GM18951 (cell line): ENCODE data around the gene SPNS2.

ENCODE experiments used
- POLR2A ChIP-seq: IDR thresholded peaks from 4 replicates; pipeline ENCODE4 v1.6.1; 2011; ENCODE audit warnings: mild to moderate bottlenecking; ENCODE audit not compliant: insufficient read length, insufficient read depth; ENCODE audit errors: extremely low read depth
- in situ Hi-C: fragments of 300-500 bp; cut with MboI; formaldehyde crosslinking; loops from one replicate; pipeline ENCODE4 v1.12.0; 2022; ENCODE audit warnings: low sequenced_read_pairs, mixed read lengths, inconsistent platforms; ENCODE audit not compliant: unreplicated experiment

Gene SPNS2

GRCh38 chr17:4476511-4477070 lies 22.1 kb upstream of the SPNS2 start:
- TF ChIP-seq POLR2A = no peak
- in situ Hi-C loops = no loop called here

GRCh38 chr17:4477255-4477791 lies 21.4 kb upstream of the SPNS2 start:
- in situ Hi-C loops = no loop called here
- TF ChIP-seq POLR2A = no peak

- TF ChIP-seq POLR2A = no peak
- in situ Hi-C loops = no loop called here
These were observed 20.3 kb upstream of the SPNS2 start for GRCh38 chr17:4478318-4478830.

GRCh38 chr17:4479340-4479981 lies 19.2 kb upstream of the SPNS2 start:
- in situ Hi-C loops = no loop called here

GRCh38 chr17:4479982-4480751 lies 18.5 kb upstream of the SPNS2 start:
- no peak for TF ChIP-seq POLR2A
- in situ Hi-C loops = no loop called here

More at GRCh38 chr17:4479340-4479981, 19.2 kb upstream of the SPNS2 start:
- TF ChIP-seq POLR2A = no peak

GRCh38 chr17:4480929-4481898 lies 17.5 kb upstream of the SPNS2 start:
- no peak for TF ChIP-seq POLR2A
- in situ Hi-C loops = no loop called here

- no peak for TF ChIP-seq POLR2A
- in situ Hi-C loops = no loop called here
These were observed 16.2 kb upstream of the SPNS2 start for GRCh38 chr17:4482338-4483011.

- in situ Hi-C loops = no loop called here
- TF ChIP-seq POLR2A = no peak
These were observed 15.5 kb upstream of the SPNS2 start for GRCh38 chr17:4483012-4483840.

GRCh38 chr17:4485676-4486646 lies 12.7 kb upstream of the SPNS2 start:
- in situ Hi-C loops = no loop called here
- no peak for TF ChIP-seq POLR2A

GRCh38 chr17:4487296-4487695 lies 11.4 kb upstream of the SPNS2 start:
- TF ChIP-seq POLR2A = no peak
- in situ Hi-C loops = no loop called here
